Rectal smooth muscle tissue (tissue), 1 donor: ENCODE measurements around the gene TGFB2.

ENCODE experiments used
- H3K27ac ChIP-seq: one replicate; pipeline ENCODE4 v1.7.0; 2013; ENCODE audit warnings: low read depth, low read length, inconsistent platforms
- H3K27me3 ChIP-seq: one replicate; pipeline ENCODE4 v1.7.0; 2013; ENCODE audit warnings: low read length; ENCODE audit not compliant: control insufficient read depth, insufficient read depth
- H3K36me3 ChIP-seq: one replicate; pipeline ENCODE4 v1.7.0; 2013; ENCODE audit warnings: low read length; ENCODE audit not compliant: control insufficient read depth, insufficient read depth
- H3K4me1 ChIP-seq: one replicate; pipeline ENCODE4 v1.7.0; 2013; ENCODE audit warnings: low read length; ENCODE audit not compliant: control insufficient read depth, insufficient read depth
- H3K4me3 ChIP-seq: one replicate; pipeline ENCODE4 v1.7.0; 2013; ENCODE audit warnings: low read length
- H3K9ac ChIP-seq: one replicate; pipeline ENCODE4 v1.7.0; 2013; ENCODE audit warnings: low read length

Gene TGFB2

DNA sequence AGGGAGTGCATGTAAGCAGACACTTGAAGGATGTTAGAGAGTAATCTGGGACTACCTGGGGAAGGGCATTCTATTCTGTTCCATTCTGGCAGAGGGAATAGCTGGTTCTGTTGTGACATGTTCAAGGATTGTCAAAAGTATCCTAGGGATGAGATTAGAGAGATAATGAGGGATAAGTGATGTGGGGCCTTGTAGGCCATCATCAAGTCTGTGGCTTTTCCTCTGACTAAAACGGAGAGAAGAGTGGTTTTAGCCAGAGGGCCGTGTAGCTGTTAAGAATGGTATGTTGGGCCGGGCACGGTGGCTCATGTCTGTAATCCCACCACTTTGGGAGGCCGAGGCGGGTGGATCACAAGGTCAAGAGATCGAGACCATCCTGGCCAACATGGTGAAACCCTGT is 23.6 kb downstream of the TGFB2 start:
- Histone ChIP-seq H3K27me3 (no peaks in the 10 kb centered on the region), H3K4me1 (peaks cover 14% of the 10 kb centered on the region), H3K36me3 (no peaks in the 10 kb centered on the region), H3K27ac (no peak overlapping the region), H3K9ac (no peak overlapping the region), H3K4me3 (no peak overlapping the region)

DNA sequence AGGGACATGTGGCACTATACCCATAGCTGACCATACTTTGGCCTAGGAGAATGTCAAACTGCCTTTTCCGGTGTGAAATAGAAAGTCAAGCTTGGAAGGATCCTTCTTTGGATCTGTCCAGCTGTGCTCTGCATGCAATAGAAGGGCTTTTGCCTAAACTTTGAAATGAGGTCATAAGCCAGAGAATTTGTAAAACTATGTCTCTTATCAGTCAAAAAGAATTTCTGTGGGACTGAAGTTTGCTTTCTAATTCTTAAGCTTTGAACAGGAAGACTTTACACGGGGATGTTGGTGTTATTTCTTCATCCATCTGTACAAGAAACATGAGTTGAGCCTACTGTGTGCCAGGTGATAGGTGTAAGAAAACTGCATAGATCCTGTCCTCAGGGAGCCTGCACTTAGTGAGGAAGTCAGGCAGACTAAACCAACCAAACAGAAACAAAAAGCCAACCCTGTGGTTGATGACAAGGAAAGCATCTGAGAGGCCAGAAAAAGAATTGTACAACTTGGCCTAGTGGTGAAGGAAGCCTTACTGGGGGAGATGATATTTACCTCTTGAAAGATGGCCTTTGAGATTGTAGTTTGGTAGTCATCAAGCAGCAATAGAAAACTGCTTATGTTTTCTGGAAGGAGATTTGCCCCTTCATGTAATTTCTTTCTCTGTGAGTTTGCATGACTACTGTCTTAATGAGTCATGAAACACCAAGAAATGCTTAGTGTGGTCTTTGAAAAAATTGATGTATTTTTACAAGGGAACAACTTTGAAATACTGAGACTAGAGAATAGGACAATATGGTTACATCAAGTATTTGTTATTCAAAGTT is 24.8 kb downstream of the TGFB2 start:
- no peaks in the 10 kb centered on the region for H3K36me3 ChIP-seq
- no peak overlapping the region for H3K9ac ChIP-seq
- H3K27ac ChIP-seq = no peak overlapping the region
- no peaks in the 10 kb centered on the region for H3K27me3 ChIP-seq
- H3K4me1 ChIP-seq = peaks cover 19% of the 10 kb centered on the region
- no peak overlapping the region for H3K4me3 ChIP-seq

- Histone ChIP-seq H3K9ac (no peak overlapping the region), H3K4me3 (no peak overlapping the region), H3K27me3 (no peaks in the 10 kb centered on the region), H3K27ac (peak overlapping the region; percentile 8), H3K4me1 (peaks cover 13% of the 10 kb centered on the region), H3K36me3 (no peaks in the 10 kb centered on the region)
Observed at GRCh38 chr1:218371927-218372672, 27.0 kb downstream of the TGFB2 start.

DNA sequence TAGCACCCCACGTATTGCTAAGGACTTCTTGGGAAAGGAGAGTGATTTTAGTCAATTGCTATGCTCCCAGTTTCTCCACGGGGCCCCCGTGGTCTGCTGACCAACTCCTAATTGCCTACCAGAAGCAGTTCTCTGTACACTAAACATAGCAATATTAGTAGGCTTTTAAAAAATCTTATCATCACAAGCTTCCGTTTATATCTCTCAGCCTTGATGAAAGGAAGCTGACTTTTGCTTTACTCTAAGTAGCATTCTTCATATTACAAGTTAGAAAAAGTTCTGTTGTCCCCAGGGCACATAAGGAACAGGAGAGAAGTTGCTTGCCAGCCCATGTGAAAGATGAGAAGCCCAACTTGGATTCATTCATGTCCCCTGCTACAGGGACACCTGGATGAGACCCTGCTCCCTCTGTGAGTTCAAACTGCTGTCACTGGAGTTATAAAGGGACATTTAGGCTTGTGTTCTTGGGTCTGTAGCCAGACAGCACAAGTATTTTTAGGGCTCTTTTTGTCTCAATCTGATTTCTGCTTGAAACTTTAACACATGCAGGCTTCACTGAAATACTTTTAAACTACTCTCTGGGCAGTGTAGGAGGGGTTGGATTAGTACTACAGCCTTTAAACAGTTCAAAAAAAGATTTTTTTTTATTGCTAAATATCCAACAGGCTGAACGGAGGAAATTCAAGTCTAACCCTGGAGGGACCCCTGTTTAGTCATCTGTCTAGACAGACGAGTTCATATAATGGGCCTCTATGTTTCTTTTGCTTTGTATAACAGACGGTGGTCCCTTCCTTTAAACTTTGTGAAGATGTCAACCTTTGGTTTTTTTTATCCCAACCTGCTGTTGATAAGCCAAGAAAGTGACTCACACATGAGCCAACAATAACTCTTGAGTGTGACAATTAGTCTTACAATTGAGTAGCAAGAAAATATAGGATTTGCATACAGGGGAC is 29.5 kb downstream of the TGFB2 start:
- Histone ChIP-seq H3K4me1 (peaks cover 13% of the 10 kb centered on the region), H3K27ac (no peak overlapping the region), H3K36me3 (no peaks in the 10 kb centered on the region), H3K27me3 (no peaks in the 10 kb centered on the region), H3K4me3 (no peak overlapping the region), H3K9ac (no peak overlapping the region)

DNA sequence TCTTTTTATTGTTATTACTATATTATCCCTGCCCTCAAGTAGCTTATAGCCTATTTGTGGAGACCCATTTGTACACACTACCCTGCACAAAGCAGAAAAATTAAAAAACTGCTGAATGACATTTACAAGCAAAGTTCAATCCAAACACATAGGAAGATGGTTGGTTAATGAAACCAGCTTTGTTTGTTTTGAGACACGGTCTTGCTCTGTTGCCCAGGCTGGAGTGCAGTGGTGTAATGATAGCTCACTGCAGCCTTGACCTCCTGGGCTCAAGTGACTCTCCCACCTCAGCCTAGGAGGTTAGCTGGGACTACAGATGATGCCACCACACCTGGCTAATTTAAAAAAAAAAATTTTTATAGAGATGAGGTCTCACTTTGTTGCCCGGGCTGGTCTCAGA is 31.6 kb downstream of the TGFB2 start:
- no peak overlapping the region for H3K27ac ChIP-seq
- no peak overlapping the region for H3K4me3 ChIP-seq
- H3K27me3 ChIP-seq = no peaks in the 10 kb centered on the region
- peaks cover 20% of the 10 kb centered on the region for H3K4me1 ChIP-seq
- no peak overlapping the region for H3K9ac ChIP-seq
- no peaks in the 10 kb centered on the region for H3K36me3 ChIP-seq

DNA sequence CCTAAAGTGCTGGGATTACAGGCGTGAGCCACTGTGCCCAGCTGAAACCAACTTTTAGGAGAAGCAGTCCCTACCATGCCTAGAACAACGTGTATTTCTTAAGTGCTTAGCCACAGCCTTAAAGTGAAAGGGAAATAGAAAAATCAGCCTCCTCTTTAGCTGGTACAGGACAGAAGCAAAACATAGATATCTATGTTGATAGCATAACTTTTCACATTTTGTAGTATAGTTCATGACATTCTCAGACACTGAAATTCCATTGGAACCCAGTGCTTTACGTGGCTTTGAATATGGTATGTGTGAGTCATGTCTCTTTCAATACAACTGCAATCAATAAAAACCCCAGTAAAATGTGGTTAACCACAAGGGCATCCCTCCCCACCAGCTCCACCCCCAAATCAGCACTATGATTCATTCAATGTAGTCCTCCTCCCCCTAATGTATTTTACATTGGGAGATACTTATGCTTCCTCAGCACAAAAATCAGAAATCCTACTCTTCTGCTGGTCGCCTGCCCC is 32.1 kb downstream of the TGFB2 start:
- no peaks in the 10 kb centered on the region for H3K27me3 ChIP-seq
- no peak overlapping the region for H3K27ac ChIP-seq
- H3K36me3 ChIP-seq = no peaks in the 10 kb centered on the region
- H3K4me3 ChIP-seq = no peak overlapping the region
- H3K9ac ChIP-seq = no peak overlapping the region
- H3K4me1 ChIP-seq = peaks cover 19% of the 10 kb centered on the region

GRCh38 chr1:218380125-218380977 is 35.2 kb downstream of the TGFB2 start:
- H3K4me1 ChIP-seq = peaks cover 11% of the 10 kb centered on the region
- peak overlapping the region; percentile 14 for H3K27ac ChIP-seq
- H3K27me3 ChIP-seq = no peaks in the 10 kb centered on the region
- H3K9ac ChIP-seq = no peak overlapping the region
- H3K36me3 ChIP-seq = no peaks in the 10 kb centered on the region
- no peak overlapping the region for H3K4me3 ChIP-seq

DNA sequence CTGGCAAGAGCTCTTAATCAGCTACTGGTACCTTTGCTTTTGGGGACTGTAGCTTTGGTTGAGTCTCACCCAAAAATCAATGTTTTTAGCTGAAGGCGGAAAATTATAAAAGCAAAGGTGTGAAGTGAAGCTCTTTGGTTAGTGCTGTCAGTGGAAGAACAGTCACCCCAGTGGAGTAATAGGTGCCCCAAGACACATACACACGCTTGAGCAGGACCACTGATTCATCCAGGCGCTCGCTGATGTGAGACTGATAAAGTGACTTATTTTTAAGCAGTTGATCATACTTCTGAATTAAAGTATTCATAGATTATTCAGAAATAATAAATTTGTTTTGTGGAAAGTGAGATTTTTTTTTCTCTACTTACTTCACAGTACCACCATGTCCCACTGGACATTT is 37.1 kb downstream of the TGFB2 start:
- Histone ChIP-seq H3K9ac (no peak overlapping the region), H3K4me1 (peaks cover 11% of the 10 kb centered on the region), H3K36me3 (no peaks in the 10 kb centered on the region), H3K27me3 (no peaks in the 10 kb centered on the region), H3K4me3 (no peak overlapping the region), H3K27ac (no peak overlapping the region)

DNA sequence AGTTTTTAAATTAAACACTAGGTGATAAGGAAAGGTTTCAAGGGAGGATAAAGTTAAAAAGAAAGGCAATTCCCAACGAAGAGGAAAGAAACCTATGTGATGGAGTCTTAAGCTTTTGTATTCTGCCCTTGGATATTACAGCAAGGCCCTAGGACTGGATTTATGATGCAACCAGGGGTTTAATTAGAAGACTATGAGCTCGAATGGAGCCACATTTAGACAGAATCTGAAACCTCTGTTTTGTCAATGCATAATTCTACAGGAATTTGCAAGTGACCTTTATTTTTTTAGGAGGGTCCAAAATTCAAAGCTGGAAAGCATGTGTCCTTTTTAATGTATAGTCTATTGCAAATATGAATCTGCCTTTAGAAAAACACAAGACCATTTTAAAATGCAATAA is 37.9 kb downstream of the TGFB2 start:
- no peaks in the 10 kb centered on the region for H3K36me3 ChIP-seq
- peaks cover 11% of the 10 kb centered on the region for H3K4me1 ChIP-seq
- no peaks in the 10 kb centered on the region for H3K27me3 ChIP-seq
- H3K27ac ChIP-seq = no peak overlapping the region
- H3K9ac ChIP-seq = no peak overlapping the region
- no peak overlapping the region for H3K4me3 ChIP-seq

DNA sequence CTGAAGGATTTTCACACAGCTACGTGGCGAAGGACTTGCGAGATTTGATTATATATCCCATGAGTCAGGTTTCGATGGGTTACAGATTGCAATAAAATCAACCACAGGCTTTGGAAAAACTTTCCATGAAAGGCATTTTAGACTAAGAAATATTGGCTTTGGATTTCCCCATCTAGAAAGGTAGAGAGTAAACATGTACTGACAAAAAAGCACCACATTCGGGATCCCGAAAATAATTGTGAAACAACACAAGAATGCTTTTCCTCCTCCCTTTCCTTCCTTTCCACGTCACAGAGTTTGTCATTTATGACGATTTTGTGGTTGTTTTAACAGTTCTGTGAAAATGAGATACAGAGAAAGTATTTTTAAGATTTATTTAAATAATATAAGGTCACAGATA is 38.5 kb downstream of the TGFB2 start:
- H3K36me3 ChIP-seq = no peaks in the 10 kb centered on the region
- H3K27me3 ChIP-seq = no peaks in the 10 kb centered on the region
- H3K9ac ChIP-seq = no peak overlapping the region
- H3K4me3 ChIP-seq = no peak overlapping the region
- H3K4me1 ChIP-seq = peaks cover 11% of the 10 kb centered on the region
- H3K27ac ChIP-seq = no peak overlapping the region

DNA sequence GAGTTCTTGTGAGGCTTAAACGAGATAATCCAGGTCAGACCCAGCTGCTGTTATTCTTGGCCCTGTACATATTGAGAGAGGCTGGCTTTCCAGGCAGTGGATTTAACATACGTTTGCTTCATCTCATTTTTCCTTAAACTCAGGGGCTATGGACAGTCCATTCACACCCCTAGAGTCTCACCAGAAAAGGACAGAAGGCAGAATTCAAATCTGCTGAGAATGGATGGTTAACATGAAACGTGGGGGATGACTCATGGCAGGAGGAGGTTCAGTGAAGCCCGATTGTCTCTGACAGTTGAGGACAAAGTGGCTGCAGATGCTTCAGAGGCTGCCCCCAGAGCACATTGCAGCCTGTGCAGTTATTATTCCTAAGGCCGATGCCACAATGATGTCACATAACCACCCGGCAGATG is 39.5 kb downstream of the TGFB2 start:
- Histone ChIP-seq H3K36me3 (no peaks in the 10 kb centered on the region), H3K27ac (no peak overlapping the region)

More for the DNA sequence above, 39.5 kb downstream of the TGFB2 start:
- peaks cover 11% of the 10 kb centered on the region for H3K4me1 ChIP-seq
- no peak overlapping the region for H3K4me3 ChIP-seq
- no peak overlapping the region for H3K9ac ChIP-seq
- no peaks in the 10 kb centered on the region for H3K27me3 ChIP-seq
